Right cardiac atrium (tissue), 5 donors: ENCODE measurements around the gene METTL9. TPM values are rescaled to one million over a fixed set of nuclear protein-coding genes. Genes with fewer than 3 reads are reported as not detected.
"Not testable (repeated sequence)": the region's sequence is repeated elsewhere in the genome, so short reads cannot be mapped to it uniquely, and the experiment has no call there.

Experiments
- ATAC-seq, 2 donors: fragments of 200-7000 bp; cut with Tn5 transposase; one replicate each; pipeline versions ENCODE4 v1.8.0 to v1.9.1; 2020; ENCODE audit warnings: moderate library complexity in 2 of 2, mild to moderate bottlenecking in 1 of 2
- DNase-seq, 3 donors: peaks; one replicate each; pipeline ENCODE4 v3.0.0-alpha.2; 2020
- H3K27ac ChIP-seq: one replicate; pipeline ENCODE4 v1.5.1; 2013; ENCODE audit warnings: mild to moderate bottlenecking, low read length, control low read depth, moderate library complexity
- H3K27me3 ChIP-seq: one replicate; pipeline ENCODE4 v1.6.1; 2013; ENCODE audit not compliant: control insufficient read depth, insufficient read depth
- H3K4me1 ChIP-seq: one replicate; pipeline ENCODE4 v1.6.1; 2013; ENCODE audit warnings: low read length; ENCODE audit not compliant: control insufficient read depth, insufficient read depth
- H3K4me3 ChIP-seq: one replicate; pipeline ENCODE4 v1.5.1; 2013; ENCODE audit warnings: low read length, control low read depth
- H3K9me3 ChIP-seq: one replicate; pipeline ENCODE4 v1.6.1; 2013; ENCODE audit warnings: low read length; ENCODE audit not compliant: control insufficient read depth
- WGBS: extraction: QIAGEN DNeasy Blood & Tissue Kit; methylation state at CpG from one replicate; pipeline ENCODE4 v1.1.7; 2013; 5-methylcytosine and 5-hydroxymethylcytosine counted together
- intact Hi-C, 4 donors: fragments of 100-400 bp; cut with DNase I; formaldehyde crosslinking; loops; one replicate each; pipeline versions ENCODE4 v1.11.0 to v1.14.0; 2022 to 2023
- polyA plus RNA-seq: library from polyadenylated mRNA; stranded (reverse); fragments of 200-250 nt; gene quantifications from one replicate; pipeline ENCODE4 v1.2.3, GENCODE V29; 2013
- total RNA-seq, 4 donors: library from RNA; stranded (reverse); fragmentation: NEBNext Ultra II Directional; extraction: Animal tissue kit (Norgen Biotek cat#: 25700); gene quantifications; one replicate each; pipeline ENCODE4 v1.2.1, GENCODE V29; 2021
- donor health status: healthy with polysubstance abuse.
- donor health status: DM: no; HTN: yes; CAD: no.
- donor health status: DM: no; HTN: no; CAD: no.
- donor health status: DM: no; HTN: yes; CAD: no; lungs with severe emphysema.
- donor health status: DM: yes; HTN: yes; CAD: no.

The METTL9 gene
- total and polyA plus RNA-seq, 5 donors, result 31.5 to 63.2 (median 59.5) TPM

DNA sequence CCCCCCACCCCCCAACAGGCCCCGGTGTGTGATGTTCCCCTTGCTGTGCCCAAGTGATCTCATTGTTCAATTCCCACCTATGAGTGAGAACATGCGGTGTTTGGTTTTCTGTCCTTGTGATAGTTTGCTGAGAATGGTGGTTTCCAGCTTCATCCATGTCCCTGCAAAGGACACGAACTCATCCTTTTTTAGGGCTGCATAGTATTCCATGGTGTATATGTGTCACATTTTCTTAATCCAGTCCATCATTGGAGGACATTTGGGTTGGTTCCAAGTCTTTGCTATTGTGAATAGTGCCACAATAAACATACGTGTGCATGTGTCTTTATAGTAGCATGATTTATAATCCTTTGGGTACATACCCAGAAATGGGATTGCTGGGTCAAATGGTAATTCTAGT, 91.6 kb downstream of the METTL9 start:
- intact Hi-C loops, result loop anchor here in 1 of 4 donors (10.0 kb wide), 1 partner anchor 106 kb away; no protein-coding TSS in a partner anchor
- not testable (repeated sequence) for H3K9me3 ChIP-seq, DNase-seq, H3K27me3 ChIP-seq, H3K4me1 ChIP-seq, H3K4me3 ChIP-seq, H3K27ac ChIP-seq, ATAC-seq
- WGBS, result 86% methylated on average over 4 of the region's 4 CpGs

- ATAC-seq (no peak), DNase-seq (no peak)
- Histone ChIP-seq H3K4me1 (no peaks in the 10 kb centered on the region), H3K27me3 (no peaks in the 10 kb centered on the region), H3K4me3 (no peak overlapping the region), H3K9me3 (no peaks in the 10 kb centered on the region), H3K27ac (no peak overlapping the region)
- 83% methylated on average over 4 of the region's 4 CpGs for WGBS
- intact Hi-C loops, result loop anchor here in 1 of 4 donors (10.0 kb wide), 1 partner anchor 110 kb away; no protein-coding TSS in a partner anchor
Observed at GRCh38 chr16:21694609-21695008, 95.2 kb downstream of the METTL9 start.

DNA sequence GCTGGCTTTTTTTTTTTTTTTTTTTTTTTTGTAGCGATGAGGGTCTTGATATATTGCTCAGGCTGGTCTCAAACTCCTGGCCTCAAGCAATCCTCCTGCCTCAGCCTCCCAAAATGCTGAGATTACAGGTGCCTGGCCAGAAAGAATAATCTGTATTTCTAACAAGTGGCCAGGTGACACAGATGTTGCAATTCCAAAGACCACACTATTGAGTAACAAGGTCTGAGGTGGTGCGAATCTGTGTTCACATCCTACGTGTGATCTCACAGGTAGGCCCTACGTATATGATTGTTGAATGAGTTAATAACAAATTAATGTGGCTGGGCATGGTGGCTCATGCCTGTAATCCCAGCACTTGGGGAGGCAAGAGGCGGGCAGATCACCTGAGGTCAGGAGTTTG, 97.7 kb downstream of the METTL9 start:
- ATAC-seq, result no peak
- intact Hi-C loops, result loop anchor here in 1 of 4 donors (10.0 kb wide), 1 partner anchor 112 kb away; no protein-coding TSS in a partner anchor
- Histone ChIP-seq H3K27ac (no peak overlapping the region), H3K27me3 (no peaks in the 10 kb centered on the region), H3K4me3 (no peak overlapping the region), H3K4me1 (no peaks in the 10 kb centered on the region), H3K9me3 (no peaks in the 10 kb centered on the region)
- no peak for DNase-seq
- 89% methylated on average over 5 of the region's 5 CpGs for whole genome bisulfite sequencing

DNA sequence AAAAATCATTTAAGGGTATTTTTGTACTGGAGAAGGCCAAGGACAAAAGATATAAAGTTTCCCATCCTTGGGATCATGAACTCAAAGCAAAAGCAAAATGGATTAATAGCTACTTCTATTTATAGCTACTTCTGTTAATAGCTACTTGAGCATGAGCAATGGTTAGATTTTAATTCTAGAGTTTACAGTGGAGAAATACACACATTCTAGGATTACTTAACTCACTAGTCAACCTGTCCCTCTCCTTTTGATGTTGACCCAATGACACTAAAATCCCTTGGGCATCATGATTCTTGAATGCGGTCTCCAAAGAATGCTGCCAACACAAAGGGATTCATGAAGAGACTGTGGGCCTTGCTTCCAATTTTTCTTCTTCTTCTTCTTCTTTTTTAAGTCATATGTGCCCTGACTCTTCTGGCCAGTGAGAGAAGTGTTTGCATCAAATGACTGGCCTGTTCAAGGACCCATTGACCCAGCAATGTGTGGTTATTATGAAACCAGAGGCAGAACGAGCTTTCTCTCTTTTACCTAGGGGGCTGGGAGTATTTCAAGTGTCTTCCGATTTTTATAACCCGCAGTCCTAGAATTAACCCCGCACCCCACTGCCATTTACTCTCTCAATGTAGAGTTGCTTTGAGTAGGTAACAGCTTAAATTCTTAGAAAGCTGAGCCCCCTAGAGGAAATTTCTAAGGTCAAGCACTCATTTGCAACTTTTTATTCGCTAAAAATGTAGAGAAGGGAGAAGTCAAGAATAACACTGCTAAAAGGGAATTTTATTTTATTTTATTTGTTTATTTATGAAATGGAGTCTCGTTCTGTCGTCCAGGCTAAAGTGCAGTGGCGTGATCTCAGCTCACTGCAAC, 99.0 kb downstream of the METTL9 start:
- Histone ChIP-seq H3K27me3 (no peaks in the 10 kb centered on the region), H3K4me3 (no peak overlapping the region), H3K27ac (no peak overlapping the region), H3K9me3 (no peaks in the 10 kb centered on the region), H3K4me1 (no peaks in the 10 kb centered on the region)
- intact Hi-C loops, result loop anchor here in 1 of 4 donors (10.0 kb wide), 1 partner anchor 114 kb away; no protein-coding TSS in a partner anchor
- ATAC-seq, result no peak
- DNase-seq, result no peak
- WGBS, result 80% methylated on average over 9 of the region's 9 CpGs

DNA sequence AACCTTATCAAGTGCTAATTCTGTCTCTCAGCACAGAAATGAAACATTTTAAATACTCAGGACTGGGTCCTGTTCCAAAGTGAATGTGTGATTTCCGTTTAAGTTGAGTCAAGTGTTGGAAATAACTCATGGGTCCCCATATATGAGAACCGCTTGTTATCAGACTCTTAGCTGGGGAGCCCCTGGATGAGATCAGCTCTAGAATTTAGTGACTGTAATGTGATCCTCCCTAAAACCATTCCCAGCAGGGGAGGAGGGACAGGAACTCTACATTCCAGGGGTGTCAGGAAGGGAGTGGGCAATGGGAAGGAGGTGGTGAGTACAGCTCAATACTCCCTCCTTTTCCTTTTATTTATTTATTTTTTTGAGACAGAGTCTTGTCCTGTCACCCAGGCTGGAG, 101.9 kb downstream of the METTL9 start:
- WGBS, result 16% methylated on average over 2 of the region's 2 CpGs
- no peak overlapping the region for H3K27ac ChIP-seq
- ATAC-seq (no peak), DNase-seq (no peak)
- no peak overlapping the region for H3K4me3 ChIP-seq
- H3K27me3 ChIP-seq, result no peaks in the 10 kb centered on the region
- no peaks in the 10 kb centered on the region for H3K4me1 ChIP-seq
- intact Hi-C loops, result no loop called here
- no peaks in the 10 kb centered on the region for H3K9me3 ChIP-seq

- DNase-seq (no peak), ATAC-seq (no peak)
- intact Hi-C loops, result no loop called here
- WGBS, result 74% methylated on average over 3 of the region's 3 CpGs
- Histone ChIP-seq H3K27me3 (no peaks in the 10 kb centered on the region), H3K4me3 (no peak overlapping the region), H3K9me3 (no peaks in the 10 kb centered on the region), H3K27ac (no peak overlapping the region), H3K4me1 (no peaks in the 10 kb centered on the region)
Observed at GRCh38 chr16:21702276-21702675, 102.9 kb downstream of the METTL9 start.

- H3K27ac ChIP-seq, result no peak overlapping the region
- no peaks in the 10 kb centered on the region for H3K9me3 ChIP-seq
- H3K4me1 ChIP-seq, result no peaks in the 10 kb centered on the region
- WGBS, result 46% methylated on average over 2 of the region's 2 CpGs
- intact Hi-C loops, result no loop called here
- DNase-seq (no peak), ATAC-seq (no peak)
- H3K4me3 ChIP-seq, result no peak overlapping the region
- no peaks in the 10 kb centered on the region for H3K27me3 ChIP-seq
Observed at GRCh38 chr16:21703156-21703555, 103.8 kb downstream of the METTL9 start.

DNA sequence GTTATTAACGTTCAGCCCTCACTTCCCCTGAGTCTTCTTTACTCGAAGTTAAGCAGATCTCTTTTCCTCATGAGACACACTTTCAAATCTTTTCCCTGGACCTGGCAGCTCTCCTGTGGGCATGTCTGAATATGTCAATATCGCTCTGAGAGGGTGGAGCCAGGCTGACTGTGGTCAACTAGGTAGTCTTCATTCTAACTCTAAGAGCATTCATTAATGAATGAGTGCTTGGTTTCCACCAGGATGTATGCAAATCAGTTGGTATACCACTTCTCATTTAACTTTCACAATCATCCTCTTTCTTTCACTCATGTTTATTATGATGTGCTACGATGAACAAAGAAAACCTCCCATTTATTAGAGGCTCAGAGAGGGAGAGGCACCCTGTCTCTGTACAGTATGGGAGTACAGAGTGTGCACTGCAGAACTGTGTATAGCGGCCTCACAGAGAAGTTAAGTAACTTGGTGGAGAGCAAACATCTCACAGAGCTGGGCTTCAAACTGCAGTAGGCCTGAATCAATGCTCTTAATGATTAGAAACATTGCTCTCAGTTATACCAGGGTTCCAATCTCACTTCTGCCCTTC, 104.3 kb downstream of the METTL9 start:
- Histone ChIP-seq H3K4me1 (no peaks in the 10 kb centered on the region), H3K27ac (no peak overlapping the region), H3K9me3 (no peaks in the 10 kb centered on the region), H3K27me3 (no peaks in the 10 kb centered on the region), H3K4me3 (no peak overlapping the region)
- intact Hi-C loops, result no loop called here
- no peak for ATAC-seq
- WGBS, result 75% methylated on average over 5 of the region's 5 CpGs
- no peak for DNase-seq

DNA sequence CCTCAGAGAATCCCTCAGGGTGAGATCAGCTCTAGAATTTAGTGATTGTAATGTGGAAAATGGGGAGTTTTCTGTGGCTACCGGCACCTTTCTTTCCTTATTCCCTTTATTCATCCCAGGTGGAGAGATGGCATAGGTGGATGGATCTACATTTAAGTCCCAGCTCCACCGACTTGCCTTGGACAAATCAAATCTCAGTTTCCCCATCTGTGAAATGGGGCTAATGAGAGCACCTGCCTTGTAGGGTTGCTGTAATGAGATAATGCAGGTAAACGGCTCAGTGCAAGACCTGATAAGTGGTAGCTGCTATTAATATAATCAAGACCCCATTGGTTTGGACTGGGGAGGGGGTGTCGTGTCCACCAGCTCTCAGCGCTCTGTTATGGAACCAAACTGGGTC, 104.9 kb downstream of the METTL9 start:
- Histone ChIP-seq H3K4me1 (no peaks in the 10 kb centered on the region), H3K27me3 (no peaks in the 10 kb centered on the region), H3K27ac (no peak overlapping the region), H3K4me3 (no peak overlapping the region), H3K9me3 (no peaks in the 10 kb centered on the region)
- intact Hi-C loops, result no loop called here
- 88% methylated on average over 5 of the region's 5 CpGs for WGBS
- DNase-seq (no peak), ATAC-seq (no peak)

- DNase-seq (no peak), ATAC-seq (no peak)
- no peak overlapping the region for H3K4me3 ChIP-seq
- WGBS, result 84% methylated on average over 6 of the region's 6 CpGs
- no peaks in the 10 kb centered on the region for H3K4me1 ChIP-seq
- intact Hi-C loops, result loop anchor here in 3 of 4 donors (5.0 kb wide), 3 partner anchors 47 to 122 kb away; no protein-coding TSS in a partner anchor
- H3K9me3 ChIP-seq, result no peaks in the 10 kb centered on the region
- no peaks in the 10 kb centered on the region for H3K27me3 ChIP-seq
- no peak overlapping the region for H3K27ac ChIP-seq
Observed at GRCh38 chr16:21704733-21705132, 105.4 kb downstream of the METTL9 start.
